RWPE2 (cell line): ENCODE data around the gene ZEB2.

ENCODE experiments used
- ATAC-seq: fragments of 200-7000 bp; cut with Tn5 transposase; 3 replicates; pipeline ENCODE4 v1.9.1; 2021; ENCODE audit warnings: low read depth
- DNase-seq: peaks from one replicate; pipeline ENCODE4 v3.0.0-alpha.2; 2020; ENCODE audit warnings: low spot score
- H3K27ac ChIP-seq: fragments of 450-650 bp; 2 replicates; pipeline ENCODE4 v1.5.1; 2017; ENCODE audit warnings: mild to moderate bottlenecking; ENCODE audit not compliant: poor library complexity, severe bottlenecking
- H3K27me3 ChIP-seq: fragments of 250-450 bp; sonication (Bioruptor Pico); 2 replicates; pipeline ENCODE4 v1.5.1; 2021; ENCODE audit warnings: mild to moderate bottlenecking, moderate library complexity; ENCODE audit not compliant: insufficient read depth, poor library complexity, severe bottlenecking
- H3K36me3 ChIP-seq: fragments of 250-450 bp; sonication (Bioruptor Pico); 2 replicates; pipeline ENCODE4 v1.5.1; 2020; ENCODE audit warnings: low read depth, mild to moderate bottlenecking, moderate library complexity
- H3K4me1 ChIP-seq: fragments of 250-450 bp; sonication (Bioruptor Pico); 2 replicates; pipeline ENCODE4 v1.5.1; 2021; ENCODE audit warnings: mild to moderate bottlenecking, moderate library complexity; ENCODE audit not compliant: insufficient read depth, poor library complexity, severe bottlenecking
- H3K4me3 ChIP-seq: fragments of 250-450 bp; sonication (Bioruptor Pico); 2 replicates; pipeline ENCODE4 v1.5.1; 2021; ENCODE audit warnings: mild to moderate bottlenecking, moderate library complexity; ENCODE audit not compliant: severe bottlenecking
- H3K9me3 ChIP-seq: fragments of 250-450 bp; sonication (Bioruptor Pico); 2 replicates; pipeline ENCODE4 v1.5.1; 2021; ENCODE audit warnings: mild to moderate bottlenecking, moderate library complexity; ENCODE audit not compliant: severe bottlenecking
- CTCF ChIP-seq: fragments of 450-650 bp; IDR thresholded peaks from one replicate; pipeline ENCODE4 v1.5.1; 2017; ENCODE audit warnings: mild to moderate bottlenecking, moderate library complexity; ENCODE audit not compliant: poor library complexity, severe bottlenecking

The ZEB2 gene

GRCh38 chr2:144419218-144419617 is 100.7 kb downstream of the ZEB2 start:
- ATAC-seq (no peak), DNase-seq (no peak)
- Histone ChIP-seq H3K27ac (no peak overlapping the region), H3K36me3 (no peaks in the 10 kb centered on the region), H3K27me3 (no peaks in the 10 kb centered on the region), H3K4me1 (peaks cover 7% of the 10 kb centered on the region), H3K9me3 (no peaks in the 10 kb centered on the region), H3K4me3 (no peak overlapping the region)
- no peak for TF ChIP-seq CTCF

- Histone ChIP-seq H3K4me3 (no peak overlapping the region), H3K4me1 (peaks cover 10% of the 10 kb centered on the region), H3K9me3 (no peaks in the 10 kb centered on the region), H3K27me3 (no peaks in the 10 kb centered on the region), H3K27ac (no peak overlapping the region), H3K36me3 (no peaks in the 10 kb centered on the region)
- ATAC-seq (no peak), DNase-seq (no peak)
- TF ChIP-seq CTCF = no peak
Observed at GRCh38 chr2:144415386-144415785, 104.5 kb downstream of the ZEB2 start.

- Histone ChIP-seq H3K4me1 (peaks cover 10% of the 10 kb centered on the region), H3K4me3 (no peak overlapping the region), H3K27ac (no peak overlapping the region), H3K36me3 (no peaks in the 10 kb centered on the region), H3K9me3 (no peaks in the 10 kb centered on the region), H3K27me3 (no peaks in the 10 kb centered on the region)
- ATAC-seq (peak; percentile 100), DNase-seq (no peak)
- no peak for TF ChIP-seq CTCF
Observed at GRCh38 chr2:144414324-144414845, 105.5 kb downstream of the ZEB2 start.

GRCh38 chr2:144412709-144413108 is 107.2 kb downstream of the ZEB2 start:
- H3K4me1 ChIP-seq = peaks cover 10% of the 10 kb centered on the region
- H3K27ac ChIP-seq = no peak overlapping the region
- DNase-seq (no peak), ATAC-seq (no peak)
- no peaks in the 10 kb centered on the region for H3K27me3 ChIP-seq
- H3K36me3 ChIP-seq = no peaks in the 10 kb centered on the region
- H3K4me3 ChIP-seq = no peak overlapping the region
- no peak for TF ChIP-seq CTCF
- no peaks in the 10 kb centered on the region for H3K9me3 ChIP-seq

- no peaks in the 10 kb centered on the region for H3K9me3 ChIP-seq
- H3K27me3 ChIP-seq = no peaks in the 10 kb centered on the region
- H3K36me3 ChIP-seq = no peaks in the 10 kb centered on the region
- no peak overlapping the region for H3K27ac ChIP-seq
- TF ChIP-seq CTCF = no peak
- ATAC-seq (no peak), DNase-seq (no peak)
- H3K4me1 ChIP-seq = peaks cover 10% of the 10 kb centered on the region
- no peak overlapping the region for H3K4me3 ChIP-seq
Observed at GRCh38 chr2:144411473-144411872, 108.4 kb downstream of the ZEB2 start.
